ENCODE results near the gene TMEM167A. TPM values are rescaled to one million over a fixed set of nuclear protein-coding genes. Genes with fewer than 3 reads are reported as not detected.

Gene TMEM167A
- total RNA-seq, 1 experiment from 2014 or later, result 108 TPM

- no peak for TF ChIP-seq ZBTB33 (IDR thresholded peaks at IDR 0.05; ENCODE audit: extremely low read depth, insufficient replicate concordance, low read length)
These were observed 54.9 kb downstream of the TMEM167A start (continued) for GRCh38 chr5:83022334-83022733.

- H3K27me3 ChIP-seq (ENCODE audit: insufficient read depth, low read length), result no peaks in the 10 kb centered on the region
- no peak overlapping the region for H3K4me3 ChIP-seq (replicated peaks in 1 of 2; ENCODE audit: low read depth in 1 of 2, low read length in 2 of 2)
- no peak for ATAC-seq
- H3K9me3 ChIP-seq (ENCODE audit: control insufficient read depth in 1 of 2, insufficient read depth in 1 of 2, low read depth in 1 of 2, low read length in 2 of 2), result no peaks in the 10 kb centered on the region
- BruUV-seq (replicated peaks), result no TSS peak
- no peaks in the 10 kb centered on the region for H3K4me1 ChIP-seq (ENCODE audit: control insufficient read depth in 1 of 2, insufficient read depth in 2 of 2, low read length in 2 of 2)
- TF ChIP-seq FOSL1 (IDR thresholded peaks at IDR 0.05; ENCODE audit: low read depth), result no peak
- TF ChIP-seq EZH2phosphoT487 (IDR thresholded peaks at IDR 0.05; ENCODE audit: borderline replicate concordance), result no peak
- no peak for TF ChIP-seq MAX (IDR thresholded peaks at IDR 0.05)
- no peak for TF ChIP-seq SIN3A (IDR thresholded peaks at IDR 0.05; ENCODE audit: low read depth)
- TF ChIP-seq POLR2AphosphoS5 (IDR thresholded peaks at IDR 0.05; ENCODE audit: low read depth, low read length), result no peak
- no peak for TF ChIP-seq EGR1 (IDR thresholded peaks at IDR 0.05; ENCODE audit: low read depth)
- no peak for TF ChIP-seq ELF1 (IDR thresholded peaks at IDR 0.05; ENCODE audit: borderline replicate concordance, low read depth)
- TF ChIP-seq ZNF274 (IDR thresholded peaks at IDR 0.05; ENCODE audit: low read depth, low read length), result no peak
- no peak for TF ChIP-seq TCF7L2 (IDR thresholded peaks at IDR 0.05; ENCODE audit: borderline replicate concordance, extremely low read depth, insufficient read depth, insufficient read length)
- TF ChIP-seq CBX3 (IDR thresholded peaks at IDR 0.05; ENCODE audit: low read depth), result no peak
- TF ChIP-seq ZFX (IDR thresholded peaks at IDR 0.05), result no peak
- TF ChIP-seq ZBTB33 (IDR thresholded peaks at IDR 0.05; ENCODE audit: extremely low read depth, insufficient replicate concordance, low read length), result no peak
- TF ChIP-seq ATF3 (IDR thresholded peaks at IDR 0.05), result no peak
- H4K20me1 ChIP-seq (ENCODE audit: insufficient read depth), result no peaks in the 10 kb centered on the region
- DNase-seq (ENCODE audit: low read depth, low spot score), result no peak
- no peaks in the 10 kb centered on the region for H3K79me2 ChIP-seq (ENCODE audit: insufficient read depth, low read length)
- CTCF ChIA-PET, result no interaction called here
- POLR2A ChIA-PET, result no interaction called here
- no peaks in the 10 kb centered on the region for H3K36me3 ChIP-seq (ENCODE audit: control insufficient read depth in 1 of 2, insufficient read depth in 2 of 2, low read length in 2 of 2)
- no peak overlapping the region for H3K9ac ChIP-seq (ENCODE audit: low read length)
- no peak overlapping the region for H3K4me2 ChIP-seq (ENCODE audit: low read length)
- no peak overlapping the region for H2AFZ ChIP-seq (ENCODE audit: low read depth, low read length, poor library complexity, severe bottlenecking)
- H3K9me2 ChIP-seq (ENCODE audit: insufficient read depth), result no peaks in the 10 kb centered on the region; the same call in 1 of the 2 replicates
- no peak overlapping the region for H3K27ac ChIP-seq (ENCODE audit: low read depth, low read length)
- RAD21 ChIA-PET (ENCODE audit: low non-redundant PET in 1 of 2, low total read pairs in 2 of 2, uncharacterized antibody in 2 of 2, unreplicated experiment in 2 of 2), result no interaction called here
- intact Hi-C loops (cut with micrococcal nuclease), result no loop called here
These were observed 61.5 kb downstream of the TMEM167A start for GRCh38 chr5:83015676-83016075.
